CD4-positive, alpha-beta T cell treated with Interleukin-12 subunit alpha and Interleukin-12 subunit beta, for 1 hour (primary cell): ENCODE results near the gene RBM20.
"Not testable (repeated sequence)": the region's sequence is repeated elsewhere in the genome, so short reads cannot be mapped to it uniquely, and the experiment has no call there.

Source experiments
- DNase-seq: peaks from one replicate; pipeline ENCODE4 v3.0.0-alpha.2; 2020

Gene RBM20

DNA sequence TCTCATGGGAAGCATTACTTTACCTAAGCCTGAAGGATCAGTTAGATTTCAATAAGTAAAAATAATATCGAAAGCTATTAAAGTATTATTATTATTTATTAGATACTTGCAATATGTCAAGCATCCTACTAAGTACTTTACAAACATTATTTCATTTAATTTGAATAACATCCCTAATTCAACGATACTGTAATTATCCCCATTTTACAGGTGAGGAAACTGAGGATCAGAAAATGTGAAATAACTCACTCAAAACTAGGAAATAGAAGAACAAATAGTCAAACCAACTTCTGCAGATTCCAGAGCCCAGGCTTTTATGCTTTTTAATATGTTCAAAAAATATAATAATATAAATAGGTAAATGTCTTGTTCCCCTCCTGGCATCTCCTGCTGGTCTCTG is 217.3 kb downstream of the RBM20 start:
- DNase-seq = no peak

- DNase-seq = no peak
These were observed 218.0 kb downstream of the RBM20 start for GRCh38 chr10:110861930-110862649.

- DNase-seq = no peak
These were observed 218.8 kb downstream of the RBM20 start for GRCh38 chr10:110862961-110863360.

- no peak for DNase-seq
These were observed 219.2 kb downstream of the RBM20 start for GRCh38 chr10:110863361-110863760.

DNA sequence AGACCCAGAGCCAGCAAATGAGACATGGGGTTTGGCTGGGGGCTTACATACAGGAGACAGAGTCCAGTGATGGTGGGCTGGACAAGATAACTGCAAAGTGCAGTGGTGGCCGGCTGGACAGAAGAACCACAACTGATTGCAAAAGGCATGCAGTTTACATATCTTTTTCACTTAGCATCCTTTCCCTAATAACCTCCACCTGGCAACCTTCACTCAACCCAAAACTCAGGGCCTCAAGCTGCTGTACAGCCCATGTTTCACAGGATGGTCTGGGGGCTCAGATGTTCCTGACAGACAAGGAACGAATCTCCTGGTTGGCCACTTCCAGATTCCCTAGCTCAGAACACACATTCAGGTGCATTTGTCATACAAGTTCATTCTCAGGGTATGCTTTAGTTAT is 219.8 kb downstream of the RBM20 start:
- no peak for DNase-seq

- peak; percentile 87 for DNase-seq
These were observed 220.6 kb downstream of the RBM20 start for GRCh38 chr10:110864662-110865140.

DNA sequence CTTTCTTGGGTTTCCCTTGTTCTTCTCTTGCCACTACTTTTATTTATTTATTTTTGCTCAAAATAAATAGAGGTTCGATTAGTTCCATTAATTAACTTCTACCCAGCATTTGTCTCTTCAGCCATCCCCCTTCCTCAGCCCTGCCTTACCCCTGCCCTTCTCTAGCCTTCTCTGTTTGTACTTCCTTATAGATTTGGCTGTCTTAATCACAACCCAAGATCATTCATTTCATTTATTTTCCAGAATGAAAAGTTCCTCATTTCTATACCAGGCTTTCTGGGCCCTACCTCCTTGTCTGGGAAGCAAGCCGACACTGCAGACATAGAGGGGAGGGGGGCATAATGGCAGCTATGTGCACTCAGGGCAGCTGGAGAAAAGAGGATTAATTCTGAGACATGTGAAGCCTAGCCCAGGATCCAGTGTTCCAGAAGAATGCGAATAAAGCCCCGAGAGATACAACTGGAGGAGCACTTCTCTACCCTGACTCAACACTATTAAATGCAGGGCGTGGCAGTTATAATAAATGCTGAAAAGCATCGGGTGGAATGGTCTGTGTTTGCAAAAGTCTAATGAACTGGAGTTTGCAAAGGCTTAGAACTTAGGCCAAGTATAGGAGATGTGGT is 221.2 kb downstream of the RBM20 start:
- DNase-seq = no peak

DNA sequence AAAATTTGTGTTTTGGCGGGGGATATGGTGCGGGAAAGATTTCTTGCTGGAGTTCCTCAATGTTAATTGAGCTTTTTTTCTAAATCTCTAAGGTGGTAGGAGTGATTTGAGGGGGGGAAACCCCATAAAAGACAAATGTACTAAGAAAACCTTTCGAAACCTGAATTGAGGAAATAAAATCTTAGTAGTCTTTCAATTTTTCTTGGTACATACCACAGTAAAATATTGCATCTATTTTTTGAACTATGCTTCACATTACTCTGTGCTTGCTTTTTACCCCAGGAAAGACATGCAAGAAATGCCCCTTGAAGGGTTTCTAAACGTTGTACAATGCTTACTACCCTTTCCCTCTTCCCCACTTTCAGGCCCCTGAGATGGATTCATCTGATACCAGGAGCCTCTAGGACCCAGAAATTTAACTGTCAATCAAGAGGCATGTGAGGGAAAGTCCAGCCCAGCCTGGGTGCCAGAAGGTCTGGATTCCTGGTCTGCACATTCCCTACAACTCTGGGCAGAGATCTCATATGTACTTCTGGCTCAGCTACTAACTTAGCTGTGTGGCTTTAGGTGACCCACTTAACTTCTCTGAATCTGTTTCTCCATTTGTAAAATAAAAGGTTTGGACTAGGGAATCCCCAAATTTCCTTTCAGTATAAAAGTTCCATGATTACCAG is 221.8 kb downstream of the RBM20 start:
- no peak for DNase-seq

DNA sequence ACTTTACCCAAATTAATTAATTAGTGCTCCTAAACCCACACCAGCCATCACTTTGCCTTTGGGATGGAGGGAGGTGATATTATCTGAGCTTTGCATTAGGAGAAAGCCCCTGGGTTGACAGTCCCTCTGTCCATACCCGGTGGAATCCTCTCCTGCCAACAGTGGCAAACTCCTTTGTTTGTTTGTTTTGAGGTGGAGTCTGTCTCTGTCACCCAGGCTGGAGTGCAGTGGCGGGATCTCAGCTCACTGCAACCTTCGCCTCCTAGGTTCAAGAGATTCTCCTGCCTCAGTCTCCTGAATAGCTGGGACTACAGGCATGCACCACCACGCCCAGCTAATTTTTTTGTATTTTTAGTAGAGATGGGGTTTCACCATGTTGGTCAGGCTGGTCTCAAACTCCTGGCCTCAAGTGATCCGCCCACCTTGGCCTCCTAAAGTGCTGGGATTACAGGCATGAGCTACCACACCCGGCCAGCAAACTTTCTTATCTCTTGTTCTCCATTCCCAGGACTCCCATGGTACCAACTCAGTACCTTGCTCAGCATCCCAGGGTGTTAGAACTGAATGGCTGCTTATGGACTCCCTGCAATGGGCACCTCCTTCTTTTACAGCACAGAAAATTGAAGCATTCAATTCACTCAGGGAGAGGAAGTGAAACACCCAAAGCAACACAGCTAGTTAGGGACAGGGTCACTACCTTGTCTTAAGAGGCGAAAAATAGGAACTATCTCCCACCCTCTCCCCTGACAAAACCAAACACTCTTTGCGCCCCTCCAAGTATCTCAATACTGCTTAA is 223.1 kb downstream of the RBM20 start:
- not testable (repeated sequence) for DNase-seq

- no peak for DNase-seq
These were observed 223.8 kb downstream of the RBM20 start for GRCh38 chr10:110867807-110868465.

DNA sequence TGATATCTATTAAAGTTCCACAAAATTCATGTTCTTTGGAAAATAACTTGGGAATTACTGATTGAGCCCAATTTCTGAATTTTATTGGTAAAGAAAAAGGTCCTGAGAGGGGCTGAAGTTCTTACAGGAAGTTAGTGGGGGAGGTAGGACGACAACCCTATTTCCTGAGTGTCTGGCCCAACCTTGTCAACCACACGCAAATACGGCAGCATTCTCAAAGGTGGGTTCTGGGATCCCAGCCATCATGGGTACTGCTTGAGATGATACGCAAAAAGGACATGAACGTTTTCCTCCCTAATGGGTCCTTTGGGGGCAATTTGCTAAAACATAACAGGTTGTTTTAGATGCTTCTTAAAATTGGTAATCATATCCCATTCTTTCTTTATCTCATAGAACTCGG is 224.8 kb downstream of the RBM20 start:
- peak; percentile 77 for DNase-seq

- DNase-seq = no peak
These were observed 226.7 kb downstream of the RBM20 start for GRCh38 chr10:110870823-110871297.

- DNase-seq = peak; percentile 95
These were observed 227.4 kb downstream of the RBM20 start, which contains the start of gene PDCD4 for GRCh38 chr10:110871298-110872084. Gene PDCD4 (plus strand): TSS chr10:110871928. CDS start chr10:110876028, 4,100 bp downstream.

DNA sequence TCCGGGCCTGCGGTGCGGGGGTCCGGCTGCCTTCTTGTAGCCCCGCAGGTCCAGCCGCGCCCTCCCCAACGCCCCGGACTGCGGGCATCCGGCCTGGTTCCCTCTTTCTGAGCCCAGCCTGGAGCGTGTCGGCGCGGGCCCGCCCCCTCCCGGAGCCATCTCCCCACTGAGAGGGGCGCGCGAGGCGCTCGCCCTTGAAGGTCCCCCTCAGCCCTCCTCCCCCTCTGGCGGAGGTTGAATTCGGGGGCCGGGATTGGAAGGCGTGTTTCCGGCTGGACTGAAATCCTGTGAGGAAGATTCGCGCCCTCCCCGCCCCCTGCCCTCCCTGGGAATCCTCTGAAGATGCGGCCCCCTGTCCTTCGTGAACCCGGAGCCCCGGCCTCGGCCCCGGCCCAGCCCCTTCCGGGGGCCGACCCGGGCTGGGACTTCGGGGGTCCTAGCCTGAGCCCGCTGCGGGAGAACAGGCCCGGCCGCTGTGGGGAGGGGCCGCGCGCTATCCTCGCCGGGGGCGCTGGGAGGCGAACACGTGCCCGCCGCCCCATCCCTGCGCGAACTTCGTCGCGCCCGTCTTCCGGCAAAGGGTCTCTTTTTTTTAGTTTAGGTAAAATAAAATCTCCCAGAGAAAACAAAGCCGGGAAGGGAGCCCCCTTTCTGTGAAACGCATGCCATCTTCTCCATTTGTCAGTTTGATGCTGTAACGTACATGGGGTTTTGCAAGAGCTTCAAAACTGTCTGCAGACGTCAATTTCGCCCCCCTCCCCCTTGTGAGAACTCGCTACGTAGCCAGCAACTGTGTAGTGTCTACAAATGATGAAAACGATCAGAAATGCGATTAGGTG is 228.2 kb downstream of the RBM20 start:
- peak; percentile 89 for DNase-seq

- no peak for DNase-seq
These were observed 229.1 kb downstream of the RBM20 start for GRCh38 chr10:110872984-110873923.

GRCh38 chr10:110873951-110874350 is 229.8 kb downstream of the RBM20 start:
- no peak for DNase-seq

GRCh38 chr10:110876000-110876399 is 231.9 kb downstream of the RBM20 start:
- DNase-seq = no peak

DNA sequence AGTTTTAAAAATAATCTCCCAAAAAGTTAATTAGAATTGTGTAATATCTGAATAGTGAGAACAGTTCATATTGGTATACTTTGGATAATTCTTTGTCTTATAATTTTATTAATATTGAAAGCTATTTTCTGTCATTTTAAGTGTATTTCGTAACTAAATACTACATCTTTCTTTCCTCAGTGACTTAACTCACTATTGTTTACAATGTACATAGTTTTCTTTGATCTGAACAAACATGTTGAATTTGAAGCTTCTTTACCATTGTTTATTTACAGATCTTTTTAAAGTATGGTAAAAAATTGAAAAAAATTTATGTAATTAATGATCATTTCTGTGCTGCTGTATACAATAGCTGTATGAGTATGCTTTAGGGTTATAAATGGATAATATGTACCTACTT is 232.7 kb downstream of the RBM20 start:
- no peak for DNase-seq

- no peak for DNase-seq
These were observed 235.9 kb downstream of the RBM20 start for GRCh38 chr10:110880012-110880411.
